ENCODE data around the gene NPW. TPM values are rescaled to one million over a fixed set of nuclear protein-coding genes. Genes with fewer than 3 reads are reported as not detected.

The NPW gene
- total RNA-seq, 2 experiments from 2014 or later = 0.85 to 3.7 TPM

GRCh38 chr16:1974157-1975070 lies 45.2 kb upstream of the NPW start:
- Histone ChIP-seq H3K4me2 (ENCODE audit: low read length) (no peak overlapping the region), H2AFZ (ENCODE audit: low read length) (no peak overlapping the region), H3K9me3 (ENCODE audit: low read length) (no peaks in the 10 kb centered on the region), H3K4me3 (ENCODE audit: low read depth, low read length, poor library complexity, severe bottlenecking) (no peak overlapping the region), H3K4me1 (ENCODE audit: insufficient read depth, low read length, poor library complexity, severe bottlenecking) (peaks cover 12% of the 10 kb centered on the region), H3K9me2 (ENCODE audit: insufficient read depth, low read length) (no peaks in the 10 kb centered on the region), H4K20me1 (ENCODE audit: insufficient read depth, low read length) (no peaks in the 10 kb centered on the region), H3K36me3 (ENCODE audit: insufficient read depth, low read length) (peaks cover 51% of the 10 kb centered on the region), H3K79me2 (ENCODE audit: insufficient read depth, low read depth, low read length) (peaks cover 28% of the 10 kb centered on the region), H3K27ac (ENCODE audit: low read depth, low read length, poor library complexity, severe bottlenecking) (no peak overlapping the region)
- ChIA-PET POLR2A (no interaction called here), CTCF (ENCODE audit: unreplicated experiment) (no interaction called here)
- intact Hi-C loops (cut with micrococcal nuclease; ENCODE audit: unreplicated experiment) = no loop called here
- TF ChIP-seq CTCF (conservative IDR thresholded peaks at IDR 0.05; ENCODE audit: low read length) (no peak), EZH2phosphoT487 (IDR thresholded peaks at IDR 0.05; ENCODE audit: borderline replicate concordance, low read depth, low read length) (no peak)
- DNase-seq (ENCODE audit: low spot score) = no peak
- BruUV-seq (replicated peaks) = no TSS peak

GRCh38 chr16:1975432-1976215 lies 44.0 kb upstream of the NPW start:
- Histone ChIP-seq H3K79me2 (ENCODE audit: insufficient read depth, low read depth, low read length) (peaks cover 28% of the 10 kb centered on the region), H3K9me3 (ENCODE audit: low read length) (no peaks in the 10 kb centered on the region), H4K20me1 (ENCODE audit: insufficient read depth, low read length) (no peaks in the 10 kb centered on the region), H2AFZ (ENCODE audit: low read length) (no peak overlapping the region), H3K4me1 (ENCODE audit: insufficient read depth, low read length, poor library complexity, severe bottlenecking) (peaks cover 12% of the 10 kb centered on the region), H3K27ac (ENCODE audit: low read depth, low read length, poor library complexity, severe bottlenecking) (no peak overlapping the region), H3K9me2 (ENCODE audit: insufficient read depth, low read length) (no peaks in the 10 kb centered on the region), H3K36me3 (ENCODE audit: insufficient read depth, low read length) (peaks cover 54% of the 10 kb centered on the region), H3K4me3 (ENCODE audit: low read depth, low read length, poor library complexity, severe bottlenecking) (no peak overlapping the region), H3K4me2 (ENCODE audit: low read length) (no peak overlapping the region)
- ChIA-PET POLR2A (no interaction called here), CTCF (ENCODE audit: unreplicated experiment) (no interaction called here)
- no TSS peak for BruUV-seq (replicated peaks)
- intact Hi-C loops (cut with micrococcal nuclease; ENCODE audit: unreplicated experiment) = no loop called here
- TF ChIP-seq EZH2phosphoT487 (IDR thresholded peaks at IDR 0.05; ENCODE audit: borderline replicate concordance, low read depth, low read length) (no peak), CTCF (conservative IDR thresholded peaks at IDR 0.05; ENCODE audit: low read length) (no peak)
- no peak for DNase-seq (ENCODE audit: low spot score)

GRCh38 chr16:1976216-1976520 lies 43.4 kb upstream of the NPW start:
- Histone ChIP-seq H3K27ac (ENCODE audit: low read depth, low read length, poor library complexity, severe bottlenecking) (no peak overlapping the region), H3K9me3 (ENCODE audit: low read length) (no peaks in the 10 kb centered on the region), H3K4me3 (ENCODE audit: low read depth, low read length, poor library complexity, severe bottlenecking) (no peak overlapping the region), H2AFZ (ENCODE audit: low read length) (no peak overlapping the region), H3K79me2 (ENCODE audit: insufficient read depth, low read depth, low read length) (peaks cover 24% of the 10 kb centered on the region), H3K36me3 (ENCODE audit: insufficient read depth, low read length) (peaks cover 54% of the 10 kb centered on the region), H4K20me1 (ENCODE audit: insufficient read depth, low read length) (no peaks in the 10 kb centered on the region), H3K4me1 (ENCODE audit: insufficient read depth, low read length, poor library complexity, severe bottlenecking) (peaks cover 8% of the 10 kb centered on the region), H3K9me2 (ENCODE audit: insufficient read depth, low read length) (no peaks in the 10 kb centered on the region), H3K4me2 (ENCODE audit: low read length) (no peak overlapping the region)
- BruUV-seq (replicated peaks) = no TSS peak
- ChIA-PET POLR2A (no interaction called here), CTCF (ENCODE audit: unreplicated experiment) (no interaction called here)
- DNase-seq (ENCODE audit: low spot score) = no peak
- TF ChIP-seq CTCF (conservative IDR thresholded peaks at IDR 0.05; ENCODE audit: low read length) = no peak
- intact Hi-C loops (cut with micrococcal nuclease; ENCODE audit: unreplicated experiment) = no loop called here

All from OCI-LY7 (cell line).